ENCODE measurements around the gene PLXND1.

GRCh38 chr3:129607391-129608068, 1.1 kb upstream of the PLXND1 start:
- TF ChIP-seq POLR2AphosphoS5 (IDR thresholded peaks at IDR 0.05; ENCODE audit: borderline replicate concordance, low read depth, low read length) (no peak), FOXP2 (optimal IDR thresholded peaks at IDR 0.05; ENCODE audit: control extremely low read depth, extremely low read length, insufficient read depth) (no peak)
